ENCODE data around the gene AAMP.

DNA sequence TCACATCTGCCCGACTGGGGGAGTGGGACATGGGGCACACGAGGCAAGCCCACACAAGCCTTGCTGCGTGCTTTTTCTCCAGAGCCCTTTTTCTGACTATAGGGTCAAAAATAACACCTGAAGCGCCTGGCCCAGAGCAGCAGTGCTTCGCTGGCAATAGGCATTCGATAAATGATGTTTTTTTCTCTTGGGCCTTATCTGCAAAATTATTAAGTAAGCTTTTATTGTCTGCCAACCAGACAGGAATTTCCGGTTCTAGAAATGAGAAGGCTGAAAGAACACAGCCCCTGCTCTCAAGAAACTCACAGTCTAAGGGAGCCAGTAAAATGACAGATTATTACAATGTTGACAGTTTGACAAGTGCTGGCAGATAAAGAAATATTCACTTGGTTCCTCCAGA lies 25.1 kb upstream of the AAMP start:
- TF ChIP-seq CTCF (IDR thresholded peaks at IDR 0.05): no peak
- no peak for TF ChIP-seq ZFX (IDR thresholded peaks at IDR 0.05; ENCODE audit: borderline replicate concordance)

Data from 22Rv1 (cell line).